GM10266 (cell line): ENCODE results near the gene NUMB.
"Not testable (repeated sequence)": the region's sequence is repeated elsewhere in the genome, so short reads cannot be mapped to it uniquely, and the experiment has no call there.

Source experiments
- DNase-seq: peaks from one replicate; pipeline ENCODE4 v3.0.0; 2012; ENCODE audit errors: extremely low spot score
- CTCF ChIP-seq: IDR thresholded peaks from 2 replicates; pipeline ENCODE4 v1.5.1; 2012; ENCODE audit warnings: mild to moderate bottlenecking, low read depth; ENCODE audit not compliant: control insufficient read depth, insufficient read depth; ENCODE audit errors: missing control alignments

NUMB gene

GRCh38 chr14:73311708-73312030, 146.7 kb downstream of the NUMB start:
- no peak for DNase-seq
- no peak for TF ChIP-seq CTCF

DNA sequence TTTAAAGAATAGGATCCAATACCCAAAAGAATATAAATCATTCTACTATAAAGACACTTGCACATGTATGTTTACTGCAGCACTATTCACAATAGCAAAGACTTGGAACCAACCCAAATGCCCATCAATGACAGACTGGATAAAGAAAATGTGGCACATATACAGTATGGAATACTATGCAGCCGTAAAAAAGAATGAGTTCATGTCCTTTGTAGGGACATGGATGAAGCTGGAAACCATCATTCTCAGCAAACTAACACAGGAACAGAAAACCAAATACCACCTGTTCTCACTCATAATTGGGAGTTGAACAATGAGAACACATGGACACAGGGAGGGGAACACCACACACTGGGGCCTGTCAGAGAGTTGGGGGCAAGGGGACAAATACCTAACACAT, 149.1 kb downstream of the NUMB start:
- DNase-seq: not testable (repeated sequence)

DNA sequence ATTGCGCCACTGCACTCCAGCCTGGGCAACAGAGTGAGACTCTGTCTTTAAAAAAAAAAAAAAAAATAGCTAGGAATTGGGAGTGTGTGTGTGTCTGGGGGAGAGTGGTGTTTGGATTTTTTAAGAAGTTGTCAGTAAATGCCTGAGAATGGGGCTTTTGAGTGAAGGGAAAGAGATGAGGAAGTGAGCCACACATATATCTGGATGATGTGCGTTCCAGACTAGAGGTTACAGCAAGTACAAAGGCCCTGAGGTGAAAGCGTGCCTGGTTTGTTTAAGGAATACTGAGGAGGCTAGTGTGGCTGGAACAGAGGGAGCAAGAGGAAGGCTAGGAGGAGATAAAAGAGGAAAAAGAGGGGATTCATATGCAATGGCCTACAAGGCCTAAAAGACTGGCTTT, 151.1 kb downstream of the NUMB start:
- no peak for DNase-seq
- no peak for TF ChIP-seq CTCF

- no peak for TF ChIP-seq CTCF
- no peak for DNase-seq
Observed at GRCh38 chr14:73305499-73305898, 152.8 kb downstream of the NUMB start.

GRCh38 chr14:73295198-73295796, 163.0 kb downstream of the NUMB start:
- peak; percentile 54 for TF ChIP-seq CTCF
- no peak for DNase-seq

DNA sequence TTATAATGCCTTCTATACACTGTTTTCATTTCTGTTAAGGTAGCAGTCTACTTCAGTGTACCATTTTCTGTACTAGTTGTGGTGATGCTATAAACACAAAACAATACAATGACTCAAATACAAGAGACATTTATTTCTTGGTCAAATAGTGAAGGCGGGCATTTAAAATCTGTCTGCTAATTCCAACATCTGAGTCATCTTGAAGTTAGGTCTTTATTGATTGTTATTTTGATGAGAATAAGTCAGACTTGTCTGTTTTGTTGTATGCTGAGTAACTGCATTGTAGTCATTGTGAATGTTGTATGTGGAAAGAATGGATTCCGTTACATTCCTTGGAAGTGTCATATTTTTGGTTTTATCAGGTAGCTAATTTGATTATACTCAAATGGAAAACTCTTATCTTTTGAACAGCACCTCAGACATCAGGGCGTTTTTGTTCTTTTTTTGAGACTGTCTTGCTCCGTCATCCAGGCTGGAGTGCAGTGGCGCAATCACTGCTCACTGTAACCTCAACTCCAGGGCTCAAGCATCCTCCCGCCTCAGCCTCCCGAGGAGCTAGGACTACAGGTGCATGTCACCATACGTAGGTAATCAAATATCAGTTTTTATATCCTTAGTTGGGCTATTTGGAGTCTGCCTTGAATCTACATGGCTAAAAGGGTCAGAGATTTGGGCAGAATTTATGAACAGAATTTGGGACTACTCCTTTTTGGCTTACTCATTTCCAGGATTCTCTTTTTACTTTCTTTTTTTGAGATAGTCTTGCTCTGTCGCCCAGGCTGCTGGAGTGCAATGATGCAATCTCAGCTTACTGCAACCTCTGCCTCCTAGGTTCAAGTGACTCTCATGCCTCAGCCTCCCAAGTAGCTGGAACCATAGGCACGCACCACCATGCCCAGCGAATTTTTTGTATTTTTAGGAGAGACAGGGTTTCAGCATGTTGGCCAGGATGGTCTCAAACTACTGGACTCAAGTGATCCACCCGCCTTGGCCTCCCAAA, 164.3 kb downstream of the NUMB start:
- DNase-seq: no peak
- no peak for TF ChIP-seq CTCF

DNA sequence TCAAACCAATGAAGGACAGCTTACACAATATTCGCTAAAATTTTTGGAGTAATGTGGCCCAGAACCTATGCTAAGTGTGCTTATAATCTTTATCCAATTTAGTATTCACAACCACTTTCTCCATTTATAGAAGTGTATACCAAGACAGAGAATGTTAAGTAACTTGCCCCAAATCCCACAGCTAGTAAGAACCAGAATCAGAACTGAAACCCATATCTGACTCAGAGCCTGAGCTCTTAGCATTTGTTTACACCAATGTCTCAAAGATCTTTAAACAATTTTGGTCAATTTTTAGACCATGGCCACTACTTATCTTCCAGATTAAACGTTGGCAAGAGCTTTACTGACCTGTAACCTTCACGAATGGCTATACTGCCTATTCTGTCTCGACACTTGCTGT, 168.1 kb downstream of the NUMB start:
- no peak for TF ChIP-seq CTCF
- peak; percentile 58 for DNase-seq
